Osteocyte (in vitro differentiated cells): ENCODE measurements around the gene NPEPL1. TPM values are rescaled to one million over a fixed set of nuclear protein-coding genes. Genes with fewer than 3 reads are reported as not detected.
A peak's percentile ranks its signal among the peaks of the same experiment; 100 is the strongest.

Experiments used
- DNase-seq: peaks from one replicate; pipeline ENCODE4 v3.0.0; 2021; ENCODE audit warnings: mixed read lengths; ENCODE audit not compliant: unreplicated experiment; ENCODE audit errors: extremely low spot score
- H3K27ac Mint-ChIP-seq: one replicate; pipeline ENCODE4 v1.8.0; 2021; ENCODE audit warnings: mild to moderate bottlenecking, mixed read lengths; ENCODE audit not compliant: unreplicated experiment
- H3K27me3 Mint-ChIP-seq: one replicate; pipeline ENCODE4 v1.8.0; 2021; ENCODE audit warnings: mixed read lengths; ENCODE audit not compliant: unreplicated experiment
- H3K36me3 Mint-ChIP-seq: one replicate; pipeline ENCODE4 v1.8.0; 2021; ENCODE audit warnings: mixed read lengths; ENCODE audit not compliant: unreplicated experiment
- H3K4me1 Mint-ChIP-seq: one replicate; pipeline ENCODE4 v1.8.0; 2021; ENCODE audit warnings: mixed read lengths; ENCODE audit not compliant: unreplicated experiment
- H3K4me3 Mint-ChIP-seq: one replicate; pipeline ENCODE4 v1.8.0; 2021; ENCODE audit warnings: mild to moderate bottlenecking, moderate library complexity, mixed read lengths; ENCODE audit not compliant: unreplicated experiment
- H3K9me3 Mint-ChIP-seq: one replicate; pipeline ENCODE4 v1.8.0; 2021; ENCODE audit warnings: mixed read lengths; ENCODE audit not compliant: unreplicated experiment
- total RNA-seq: library from RNA; stranded (reverse); gene quantifications from 2 replicates; pipeline ENCODE4 v1.2.1, GENCODE V29; 2021
- TF ChIP-seq, protein P1 (sequence below): fragments of 200-600 bp; sonication (generic); IDR thresholded peaks from 2 replicates; pipeline ENCODE4 v1.5.0; 2021; ENCODE audit warnings: antibody characterized with exemption, mild to moderate bottlenecking, moderate library complexity

The NPEPL1 gene
- total RNA-seq, 1 donor from 2014 or later: 13.6 TPM

DNA sequence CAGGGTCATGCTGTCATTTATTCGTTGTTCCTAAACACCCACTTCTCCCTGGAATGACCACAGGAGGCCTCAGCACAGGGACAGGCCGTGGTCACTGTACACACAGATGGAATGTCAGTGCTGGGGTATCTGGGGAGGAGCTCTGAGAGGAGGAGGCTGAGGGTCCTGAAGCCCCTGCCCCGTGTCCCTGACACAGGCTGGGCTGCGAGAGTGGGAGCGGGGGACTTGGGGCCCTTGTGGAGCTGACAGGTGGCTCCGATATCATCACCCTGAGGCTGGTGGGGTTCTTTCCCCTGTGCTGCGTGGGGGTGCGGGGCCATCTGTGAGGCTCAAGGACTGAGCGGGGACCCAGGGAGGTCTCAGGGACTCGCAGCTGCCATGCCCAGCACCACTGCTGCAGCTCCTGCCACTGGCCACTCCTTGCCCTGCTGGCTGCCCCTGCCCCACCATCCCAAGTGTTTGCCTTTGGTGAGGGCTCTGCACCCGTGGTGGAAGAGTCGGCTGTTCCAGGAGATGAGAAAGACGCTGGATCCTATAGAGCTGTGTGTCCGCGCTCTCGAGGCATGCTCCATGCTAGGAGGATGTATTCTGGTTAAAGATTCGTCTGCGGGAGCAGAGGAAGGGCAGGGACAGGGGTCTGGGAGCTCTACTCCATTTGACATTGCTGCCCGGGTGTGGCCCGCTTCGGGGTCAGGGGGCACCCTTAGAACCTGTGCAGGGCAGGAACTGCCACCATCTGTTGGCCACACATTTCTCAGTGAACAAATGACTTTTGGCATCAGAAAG is 18.9 kb downstream of the NPEPL1 start:
- peak; percentile 80 for DNase-seq
- H3K27me3 Mint-ChIP-seq: no peaks in the 10 kb centered on the region
- H3K4me1 Mint-ChIP-seq: no peaks in the 10 kb centered on the region
- H3K4me3 Mint-ChIP-seq: no peak overlapping the region
- TF ChIP-seq, protein P1, sequence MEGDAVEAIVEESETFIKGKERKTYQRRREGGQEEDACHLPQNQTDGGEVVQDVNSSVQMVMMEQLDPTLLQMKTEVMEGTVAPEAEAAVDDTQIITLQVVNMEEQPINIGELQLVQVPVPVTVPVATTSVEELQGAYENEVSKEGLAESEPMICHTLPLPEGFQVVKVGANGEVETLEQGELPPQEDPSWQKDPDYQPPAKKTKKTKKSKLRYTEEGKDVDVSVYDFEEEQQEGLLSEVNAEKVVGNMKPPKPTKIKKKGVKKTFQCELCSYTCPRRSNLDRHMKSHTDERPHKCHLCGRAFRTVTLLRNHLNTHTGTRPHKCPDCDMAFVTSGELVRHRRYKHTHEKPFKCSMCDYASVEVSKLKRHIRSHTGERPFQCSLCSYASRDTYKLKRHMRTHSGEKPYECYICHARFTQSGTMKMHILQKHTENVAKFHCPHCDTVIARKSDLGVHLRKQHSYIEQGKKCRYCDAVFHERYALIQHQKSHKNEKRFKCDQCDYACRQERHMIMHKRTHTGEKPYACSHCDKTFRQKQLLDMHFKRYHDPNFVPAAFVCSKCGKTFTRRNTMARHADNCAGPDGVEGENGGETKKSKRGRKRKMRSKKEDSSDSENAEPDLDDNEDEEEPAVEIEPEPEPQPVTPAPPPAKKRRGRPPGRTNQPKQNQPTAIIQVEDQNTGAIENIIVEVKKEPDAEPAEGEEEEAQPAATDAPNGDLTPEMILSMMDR: no peak
- no peaks in the 10 kb centered on the region for H3K36me3 Mint-ChIP-seq
- H3K9me3 Mint-ChIP-seq: no peaks in the 10 kb centered on the region
- H3K27ac Mint-ChIP-seq: no peak overlapping the region

DNA sequence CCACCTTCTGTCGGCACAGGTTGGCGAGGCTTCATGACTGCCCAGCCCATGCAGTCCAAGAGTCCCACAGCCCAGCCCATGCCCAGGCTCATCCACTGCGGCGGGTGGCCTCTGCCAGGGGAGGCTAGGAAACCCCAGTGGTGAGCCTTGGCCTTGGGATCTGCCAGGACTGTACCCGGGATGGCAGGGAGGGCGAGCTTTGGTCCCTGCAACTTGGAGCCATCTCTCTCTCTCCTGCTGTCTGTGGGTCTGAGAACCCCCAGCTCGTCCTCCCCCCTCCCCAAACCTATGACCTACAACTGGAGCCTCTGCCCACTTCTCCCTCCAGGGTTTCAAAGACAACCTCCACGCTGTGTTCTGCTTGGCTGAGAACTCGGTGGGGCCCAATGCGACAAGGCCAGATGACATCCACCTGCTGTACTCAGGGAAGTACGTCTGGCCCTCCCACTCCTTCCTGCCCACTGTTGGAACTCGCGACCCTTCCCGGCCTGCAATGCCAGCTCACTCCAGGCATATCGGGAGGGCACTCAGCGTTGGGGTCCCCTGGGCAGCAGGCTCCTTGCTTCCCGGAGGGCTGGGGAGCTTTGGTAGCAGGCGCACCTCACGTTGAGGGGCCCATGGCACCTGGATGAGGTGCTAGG is 19.7 kb downstream of the NPEPL1 start:
- H3K36me3 Mint-ChIP-seq: no peaks in the 10 kb centered on the region
- H3K27me3 Mint-ChIP-seq: no peaks in the 10 kb centered on the region
- DNase-seq: peak; percentile 76
- no peaks in the 10 kb centered on the region for H3K9me3 Mint-ChIP-seq
- TF ChIP-seq, protein P1: no peak
- no peaks in the 10 kb centered on the region for H3K4me1 Mint-ChIP-seq
- H3K4me3 Mint-ChIP-seq: no peak overlapping the region
- no peak overlapping the region for H3K27ac Mint-ChIP-seq

DNA sequence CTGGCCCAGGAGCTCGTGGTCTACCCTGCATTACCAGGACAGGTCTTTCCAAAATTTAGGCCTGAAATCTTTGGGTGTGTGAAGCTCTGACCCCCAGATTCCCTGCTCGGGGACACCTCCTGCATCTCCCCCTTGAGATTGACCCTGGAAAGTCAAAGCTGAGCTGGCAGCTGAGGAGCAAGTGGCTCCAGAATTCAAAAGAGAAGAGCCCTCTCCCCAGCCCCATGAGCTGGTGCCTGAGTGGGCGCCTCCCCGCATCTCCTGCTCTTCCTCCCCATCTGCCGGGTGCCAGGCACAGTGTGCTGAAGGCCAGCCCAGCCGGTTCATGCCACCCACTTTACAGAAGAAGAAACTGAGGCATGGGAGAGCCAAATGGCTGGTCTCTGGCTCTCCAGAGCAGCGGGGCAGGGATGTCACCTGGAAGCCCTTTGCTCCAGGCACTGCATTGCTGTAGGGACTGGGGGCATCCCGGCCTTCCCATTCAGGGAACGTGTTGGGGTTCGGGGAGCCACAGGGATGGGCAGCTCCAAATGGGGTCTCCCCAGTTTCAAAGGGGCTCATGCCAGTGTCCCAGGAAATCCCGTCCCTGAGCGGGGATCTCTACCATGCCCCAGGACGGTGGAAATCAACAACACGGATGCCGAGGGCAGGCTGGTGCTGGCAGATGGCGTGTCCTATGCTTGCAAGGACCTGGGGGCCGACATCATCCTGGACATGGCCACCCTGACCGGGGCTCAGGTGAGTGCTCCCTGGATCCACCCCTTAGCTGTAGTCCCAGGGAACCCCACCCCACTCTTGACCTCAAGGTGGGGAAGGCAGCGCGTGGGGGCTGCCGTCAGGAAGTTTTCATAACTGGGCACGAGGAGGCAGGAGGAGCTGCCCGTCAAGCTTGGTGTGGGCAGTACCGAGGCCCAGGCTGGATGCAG is 20.5 kb downstream of the NPEPL1 start:
- TF ChIP-seq, protein P1: no peak
- Mint-ChIP-seq H3K36me3 (no peaks in the 10 kb centered on the region), H3K4me3 (no peak overlapping the region), H3K27ac (no peak overlapping the region), H3K4me1 (no peaks in the 10 kb centered on the region), H3K27me3 (no peaks in the 10 kb centered on the region), H3K9me3 (no peaks in the 10 kb centered on the region)
- DNase-seq: peak; percentile 83

DNA sequence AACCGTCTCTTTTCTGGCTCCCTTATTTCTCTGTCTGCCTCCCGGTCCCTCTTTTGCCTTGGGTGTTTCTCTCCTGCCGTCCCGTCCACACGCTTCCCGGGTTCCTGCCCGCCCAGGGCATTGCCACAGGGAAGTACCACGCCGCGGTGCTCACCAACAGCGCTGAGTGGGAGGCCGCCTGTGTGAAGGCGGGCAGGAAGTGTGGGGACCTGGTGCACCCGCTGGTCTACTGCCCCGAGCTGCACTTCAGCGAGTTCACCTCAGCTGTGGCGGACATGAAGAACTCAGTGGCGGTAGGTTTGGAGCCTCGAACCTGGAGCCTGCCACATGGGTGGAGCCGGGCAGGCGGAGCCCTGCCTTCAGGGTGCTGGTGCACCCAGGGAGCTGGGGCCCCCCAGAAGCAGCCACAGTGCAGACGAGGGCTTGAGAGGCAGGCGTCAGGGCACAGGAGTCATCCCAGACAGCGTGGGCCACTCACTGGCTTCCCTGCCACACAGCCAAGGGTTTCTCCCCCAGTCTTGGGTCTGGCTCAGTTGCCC is 21.3 kb downstream of the NPEPL1 start:
- Mint-ChIP-seq H3K27ac (no peak overlapping the region), H3K36me3 (no peaks in the 10 kb centered on the region), H3K27me3 (no peaks in the 10 kb centered on the region), H3K9me3 (no peaks in the 10 kb centered on the region), H3K4me3 (no peak overlapping the region), H3K4me1 (no peaks in the 10 kb centered on the region)
- peak; percentile 83 for DNase-seq
- TF ChIP-seq, protein P1: no peak
